CD4-positive, alpha-beta T cell (primary cell): Measurements from ENCODE around the gene DPP3. TPM values are rescaled to one million over a fixed set of nuclear protein-coding genes. Genes with fewer than 3 reads are reported as not detected.
A peak's percentile ranks its signal among the peaks of the same experiment; 100 is the strongest.
"Not testable (repeated sequence)": the region's sequence is repeated elsewhere in the genome, so short reads cannot be mapped to it uniquely, and the experiment has no call there.

ENCODE experiments used
- ATAC-seq: fragments of 200-7000 bp; cut with Tn5 transposase; one replicate; pipeline ENCODE4 v1.10.0; 2022; ENCODE audit warnings: mild to moderate bottlenecking; ENCODE audit not compliant: poor library complexity
- CTCF ChIA-PET: fragments of 350-600 bp; sonication (Branson Sonifier 250); formaldehyde crosslinking; loops from one replicate; lab custom pipeline; 2021; ENCODE audit warnings: antibody characterized with exemption, inconsistent platforms; lab: Charles Lee
- POLR2A ChIA-PET: fragments of 350-600 bp; sonication (Branson Sonifier 250); formaldehyde crosslinking; loops from one replicate; lab custom pipeline; 2021; ENCODE audit warnings: antibody characterized with exemption, inconsistent platforms; lab: Charles Lee
- DNase-seq, 14 experiments: peaks; one replicate each; pipeline ENCODE4 v3.0.0-alpha.2; 2013 to 2020; ENCODE audit warnings: mixed read lengths in 2 of 14
- H3K27ac ChIP-seq, 2 donors: one replicate each; pipeline versions ENCODE4 v1.5.1 to v1.7.0; 2013; ENCODE audit warnings: low read length in 2 of 2, low read depth in 1 of 2, mild to moderate bottlenecking in 1 of 2
- H3K27me3 ChIP-seq, 2 experiments: 1 replicate in 1 of 2; 2 replicates in 1 of 2; pipeline versions ENCODE4 v1.6.1 to v1.7.0; 2013; ENCODE audit warnings: low read length in 2 of 2, control low read depth in 1 of 2, mild to moderate bottlenecking in 1 of 2, moderate library complexity in 1 of 2; ENCODE audit not compliant: insufficient read depth in 2 of 2, control insufficient read depth in 1 of 2
- H3K36me3 ChIP-seq: one replicate; pipeline ENCODE4 v1.6.1; 2013; ENCODE audit warnings: low read length, control low read depth; ENCODE audit not compliant: insufficient read depth
- H3K4me1 ChIP-seq: one replicate; pipeline ENCODE4 v1.6.1; 2013; ENCODE audit warnings: low read length, control low read depth; ENCODE audit not compliant: insufficient read depth
- H3K4me3 ChIP-seq: one replicate; pipeline ENCODE4 v1.5.1; 2013; ENCODE audit warnings: mild to moderate bottlenecking, low read length, moderate library complexity
- H3K9me3 ChIP-seq, 2 experiments: 1 replicate in 1 of 2; 2 replicates in 1 of 2; pipeline versions ENCODE4 v1.6.1 to v1.7.0; 2013; ENCODE audit warnings: low read length in 2 of 2, mild to moderate bottlenecking in 2 of 2, control low read depth in 1 of 2, moderate library complexity in 1 of 2; ENCODE audit not compliant: control insufficient read depth in 1 of 2, insufficient read depth in 1 of 2
- H3K27ac Mint-ChIP-seq: one replicate; pipeline ENCODE4 v1.8.0; 2020; ENCODE audit warnings: mixed read lengths
- H3K27me3 Mint-ChIP-seq: one replicate; pipeline ENCODE4 v1.8.0; 2021; ENCODE audit warnings: mixed read lengths
- H3K36me3 Mint-ChIP-seq: one replicate; pipeline ENCODE4 v1.8.0; 2021; ENCODE audit warnings: low read depth, mixed read lengths
- H3K4me1 Mint-ChIP-seq: one replicate; pipeline ENCODE4 v1.8.0; 2021; ENCODE audit warnings: low read depth, mixed read lengths
- H3K4me3 Mint-ChIP-seq: one replicate; pipeline ENCODE4 v1.8.0; 2020; ENCODE audit warnings: mild to moderate bottlenecking, mixed read lengths
- H3K9me3 Mint-ChIP-seq: one replicate; pipeline ENCODE4 v1.8.0; 2020; ENCODE audit warnings: mixed read lengths
- intact Hi-C, 2 experiments: fragments of 100-400 bp; cut with DNase I in 1 of 2; cut with micrococcal nuclease in 1 of 2; formaldehyde crosslinking; loops; one replicate each; pipeline versions ENCODE4 v1.15.1 to v1.9.0; 2023 to 2025; cut with DNase I, micrococcal nuclease
- total RNA-seq, 174 experiments: library from RNA in 2 of 174; stranded (reverse) in 2 of 174; gene quantifications; one replicate each; pipeline ENCODE4 v1.2.3 and lab custom pipeline; 2021 to 2026
- TF ChIP-seq, protein P1 (sequence below): fragments of 200-600 bp; IDR thresholded peaks from one replicate; pipeline ENCODE4 v1.8.0; 2022; ENCODE audit warnings: antibody characterized with exemption, mild to moderate bottlenecking

The DPP3 gene
- total RNA-seq, 2 experiments from 2014 or later: 16.9 to 17.7 TPM

DNA sequence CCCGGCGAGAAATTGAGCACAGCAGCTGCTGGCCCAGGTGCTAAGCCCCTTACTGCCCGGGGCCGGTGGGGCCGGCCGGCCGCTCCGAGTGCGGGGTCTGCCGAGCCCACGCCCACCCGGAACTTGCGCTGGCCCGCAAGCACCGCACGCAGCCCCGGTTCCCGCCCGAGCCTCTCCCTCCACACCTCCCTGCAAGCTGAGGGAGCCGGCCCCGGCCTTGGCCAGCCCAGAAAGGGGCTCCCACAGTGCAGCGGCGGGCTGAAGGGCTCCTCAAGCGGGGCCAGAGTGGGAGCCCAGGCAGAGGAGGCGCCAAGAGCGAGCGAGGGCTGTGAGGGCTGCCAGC lies 39.3 kb upstream of the DPP3 start:
- H3K27ac ChIP-seq, CTCF ChIA-PET, H3K4me3 Mint-ChIP-seq, H3K27ac Mint-ChIP-seq, intact Hi-C loops, POLR2A ChIA-PET, DNase-seq, H3K4me3 ChIP-seq, H3K9me3 Mint-ChIP-seq, ATAC-seq, H3K27me3 Mint-ChIP-seq, H3K27me3 ChIP-seq: not testable (repeated sequence)
- peaks cover 13% of the 10 kb centered on the region for H3K4me1 Mint-ChIP-seq
- peaks cover 26% of the 10 kb centered on the region for H3K36me3 Mint-ChIP-seq
- H3K4me1 ChIP-seq: peaks cover 11% of the 10 kb centered on the region
- peaks cover 14% of the 10 kb centered on the region for H3K36me3 ChIP-seq
- H3K9me3 ChIP-seq: peaks cover 6 to 11% of the 10 kb centered on the region in 2 experiments

DNA sequence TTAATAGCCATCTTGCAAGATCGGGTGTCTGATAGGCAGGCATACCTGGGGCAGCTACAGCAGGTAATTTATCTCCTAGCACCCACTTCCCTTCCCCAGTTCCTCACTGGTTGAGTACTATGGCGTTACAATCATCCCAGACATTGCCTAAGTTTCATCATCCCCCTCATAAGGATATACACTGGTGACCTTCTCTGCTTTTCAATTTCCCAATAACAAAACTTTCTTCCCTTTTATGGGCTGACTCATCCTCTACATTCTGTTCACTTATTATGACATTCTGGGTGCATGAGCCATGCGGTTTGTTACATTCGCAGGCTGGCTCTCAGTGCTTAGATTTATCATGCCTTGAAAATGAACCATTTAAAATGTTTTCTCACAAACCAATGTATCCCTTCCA lies 36.6 kb upstream of the DPP3 start:
- Mint-ChIP-seq H3K27me3 (peaks cover 7% of the 10 kb centered on the region), H3K4me1 (peaks cover 6% of the 10 kb centered on the region), H3K9me3 (no peaks in the 10 kb centered on the region), H3K4me3 (no peak overlapping the region), H3K27ac (no peak overlapping the region), H3K36me3 (peaks cover 5% of the 10 kb centered on the region)
- H3K27me3 ChIP-seq: no peaks in the 10 kb centered on the region
- peaks cover 3% of the 10 kb centered on the region for H3K4me1 ChIP-seq
- intact Hi-C loops: no loop called here
- peak in 2 of 14 experiments; percentile 47 to 60 for DNase-seq
- CTCF ChIA-PET: no interaction called here
- POLR2A ChIA-PET: no interaction called here
- no peak overlapping the region for H3K4me3 ChIP-seq
- ATAC-seq: no peak
- no peak overlapping the region for H3K27ac ChIP-seq
- no peaks in the 10 kb centered on the region for H3K36me3 ChIP-seq
- TF ChIP-seq, protein P1, sequence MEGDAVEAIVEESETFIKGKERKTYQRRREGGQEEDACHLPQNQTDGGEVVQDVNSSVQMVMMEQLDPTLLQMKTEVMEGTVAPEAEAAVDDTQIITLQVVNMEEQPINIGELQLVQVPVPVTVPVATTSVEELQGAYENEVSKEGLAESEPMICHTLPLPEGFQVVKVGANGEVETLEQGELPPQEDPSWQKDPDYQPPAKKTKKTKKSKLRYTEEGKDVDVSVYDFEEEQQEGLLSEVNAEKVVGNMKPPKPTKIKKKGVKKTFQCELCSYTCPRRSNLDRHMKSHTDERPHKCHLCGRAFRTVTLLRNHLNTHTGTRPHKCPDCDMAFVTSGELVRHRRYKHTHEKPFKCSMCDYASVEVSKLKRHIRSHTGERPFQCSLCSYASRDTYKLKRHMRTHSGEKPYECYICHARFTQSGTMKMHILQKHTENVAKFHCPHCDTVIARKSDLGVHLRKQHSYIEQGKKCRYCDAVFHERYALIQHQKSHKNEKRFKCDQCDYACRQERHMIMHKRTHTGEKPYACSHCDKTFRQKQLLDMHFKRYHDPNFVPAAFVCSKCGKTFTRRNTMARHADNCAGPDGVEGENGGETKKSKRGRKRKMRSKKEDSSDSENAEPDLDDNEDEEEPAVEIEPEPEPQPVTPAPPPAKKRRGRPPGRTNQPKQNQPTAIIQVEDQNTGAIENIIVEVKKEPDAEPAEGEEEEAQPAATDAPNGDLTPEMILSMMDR: no peak
- peaks cover 6 to 11% of the 10 kb centered on the region in 2 experiments for H3K9me3 ChIP-seq

DNA sequence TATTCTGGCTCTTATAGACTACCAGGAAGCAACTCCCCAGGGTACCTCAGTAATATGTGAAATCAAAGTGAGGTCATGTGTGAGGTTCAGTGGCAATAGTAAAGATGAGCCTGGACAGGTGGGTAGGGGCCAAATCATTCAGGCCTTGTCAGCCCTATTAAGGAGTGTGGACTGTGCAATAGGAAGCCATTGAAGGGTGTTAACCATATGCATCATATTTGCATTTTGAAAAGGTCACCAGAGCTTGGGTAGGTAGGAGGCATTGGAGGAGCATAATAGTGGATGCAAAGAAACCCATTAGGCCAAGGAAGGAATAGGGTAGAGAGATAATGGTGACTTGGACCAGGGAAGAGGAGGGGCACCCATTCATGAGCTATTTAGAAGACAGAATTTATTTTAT lies 33.2 kb upstream of the DPP3 start:
- H3K4me3 ChIP-seq: no peak overlapping the region
- H3K27me3 ChIP-seq: no peaks in the 10 kb centered on the region
- peaks cover 6 to 11% of the 10 kb centered on the region in 2 experiments for H3K9me3 ChIP-seq
- Mint-ChIP-seq H3K27me3 (peaks cover 4% of the 10 kb centered on the region), H3K27ac (no peak overlapping the region), H3K9me3 (no peaks in the 10 kb centered on the region), H3K36me3 (no peaks in the 10 kb centered on the region), H3K4me3 (no peak overlapping the region), H3K4me1 (no peaks in the 10 kb centered on the region)
- no peaks in the 10 kb centered on the region for H3K36me3 ChIP-seq
- ChIA-PET CTCF (interaction anchor here (1.0 to 1.2 kb wide), 2 partner anchors 8 to 231 kb away, joined by 3 read pairs; partner anchors contain the start of gene MRPL11), POLR2A (no interaction called here)
- ATAC-seq: no peak
- TF ChIP-seq, protein P1: no peak
- H3K4me1 ChIP-seq: no peaks in the 10 kb centered on the region
- H3K27ac ChIP-seq: no peak overlapping the region
- DNase-seq: no peak
- intact Hi-C loops: no loop called here

DNA sequence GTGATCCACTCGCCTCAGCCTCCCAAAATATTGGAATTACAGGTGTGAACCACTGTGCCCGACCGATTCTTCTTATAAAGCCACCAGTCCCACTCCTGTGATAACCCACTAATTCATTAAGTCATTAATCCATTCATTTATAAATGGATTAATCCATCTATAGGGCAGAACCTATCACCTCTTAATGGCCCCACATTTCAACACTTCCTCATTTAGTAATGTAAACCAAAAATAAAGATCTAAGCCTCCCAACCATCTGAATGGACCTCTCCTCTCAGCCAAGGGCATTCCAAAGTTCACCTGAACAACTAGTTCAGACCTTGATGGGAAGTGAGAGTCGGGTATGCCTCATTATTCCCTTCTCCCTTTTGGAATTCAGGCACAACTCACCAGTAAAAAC lies 31.7 kb upstream of the DPP3 start:
- TF ChIP-seq, protein P1: no peak
- H3K36me3 ChIP-seq: no peaks in the 10 kb centered on the region
- no peak overlapping the region for H3K4me3 ChIP-seq
- H3K9me3 ChIP-seq: peaks cover under 1 to 3% of the 10 kb centered on the region in 2 experiments
- CTCF ChIA-PET: interaction anchor here (1.1 kb wide), 1 partner anchor 10 kb away, joined by 3 read pairs; the partner anchor contains the start of gene MRPL11
- DNase-seq (no peak), ATAC-seq (no peak)
- H3K27me3 ChIP-seq: no peaks in the 10 kb centered on the region
- intact Hi-C loops: no loop called here
- no peaks in the 10 kb centered on the region for H3K9me3 Mint-ChIP-seq
- H3K27ac Mint-ChIP-seq: no peak overlapping the region
- POLR2A ChIA-PET: no interaction called here
- no peaks in the 10 kb centered on the region for H3K4me1 ChIP-seq
- H3K4me3 Mint-ChIP-seq: no peak overlapping the region
- no peaks in the 10 kb centered on the region for H3K36me3 Mint-ChIP-seq
- peaks cover 4% of the 10 kb centered on the region for H3K27me3 Mint-ChIP-seq
- H3K4me1 Mint-ChIP-seq: no peaks in the 10 kb centered on the region
- H3K27ac ChIP-seq: no peak overlapping the region
